T-helper 2 cell treated with Interferon-gamma antibody and Interleukin-4, amounts not matched to agents 100 ng/mL and 5 ng/mL, for 36 hours (primary cell): ENCODE data around the gene FOXM1. TPM values are rescaled to one million over a fixed set of nuclear protein-coding genes. Genes with fewer than 3 reads are reported as not detected.

Experiments
- intact Hi-C: fragments of 100-400 bp; cut with micrococcal nuclease; formaldehyde crosslinking; loops from one replicate; pipeline ENCODE4 v1.15.1; 2023
- total RNA-seq: library from RNA; stranded (reverse); gene quantifications from 2 replicates; pipeline ENCODE4 v1.2.3, GENCODE V29; 2022

The FOXM1 gene
- total RNA-seq, 1 donor from 2014 or later, result 110 TPM

- intact Hi-C loops, result no loop called here
Measured at GRCh38 chr12:2844786-2845185, 32.2 kb downstream of the FOXM1 start.

- intact Hi-C loops, result no loop called here
Measured at GRCh38 chr12:2842948-2843347, 34.0 kb downstream of the FOXM1 start.

- intact Hi-C loops, result no loop called here
Measured at GRCh38 chr12:2841056-2841650, 35.8 kb downstream of the FOXM1 start.

- intact Hi-C loops, result no loop called here
Measured at GRCh38 chr12:2836574-2836973, 40.4 kb downstream of the FOXM1 start.

GRCh38 chr12:2835691-2836403 is 41.1 kb downstream of the FOXM1 start:
- intact Hi-C loops, result no loop called here

- intact Hi-C loops, result no loop called here
Measured at GRCh38 chr12:2834581-2835491, 42.1 kb downstream of the FOXM1 start, which contains the start of gene NRIP2. TSS of gene NRIP2 (minus strand) at chr12:2835035. CDS start at chr12:2834983, 52 bp downstream.

- intact Hi-C loops, result no loop called here
Measured at GRCh38 chr12:2833810-2834209, 43.2 kb downstream of the FOXM1 start.

- intact Hi-C loops, result no loop called here
Measured at GRCh38 chr12:2833327-2833726, 43.6 kb downstream of the FOXM1 start.

GRCh38 chr12:2832550-2833127 is 44.3 kb downstream of the FOXM1 start:
- intact Hi-C loops, result no loop called here

GRCh38 chr12:2829275-2829674 is 47.7 kb downstream of the FOXM1 start:
- intact Hi-C loops, result no loop called here

- intact Hi-C loops, result no loop called here
Measured at GRCh38 chr12:2826721-2827515, 50.1 kb downstream of the FOXM1 start.

- intact Hi-C loops, result no loop called here
Measured at GRCh38 chr12:2826036-2826435, 50.9 kb downstream of the FOXM1 start.

GRCh38 chr12:2825132-2825531 is 51.8 kb downstream of the FOXM1 start:
- intact Hi-C loops, result no loop called here

GRCh38 chr12:2824541-2824940 is 52.4 kb downstream of the FOXM1 start:
- intact Hi-C loops, result no loop called here

GRCh38 chr12:2823483-2823882 is 53.5 kb downstream of the FOXM1 start:
- intact Hi-C loops, result no loop called here

GRCh38 chr12:2820432-2820831 is 56.5 kb downstream of the FOXM1 start:
- intact Hi-C loops, result no loop called here

GRCh38 chr12:2819810-2820209 is 57.2 kb downstream of the FOXM1 start:
- intact Hi-C loops, result no loop called here

- intact Hi-C loops, result loop anchor here (1.0 to 5.0 kb wide), 3 partner anchors 63 to 130 kb away; partner anchors contain the start of genes FOXM1, RHNO1 and TULP3
Measured at GRCh38 chr12:2813214-2814185, 63.5 kb downstream of the FOXM1 start.
